HepG2 (cell line): ENCODE results near the gene SPTBN4. TPM values are rescaled to one million over a fixed set of nuclear protein-coding genes. Genes with fewer than 3 reads are reported as not detected.

Experiments used
- CAMTA2 ChIP-seq: sonication (generic); formaldehyde crosslinking; IDR thresholded peaks from 2 replicates; pipeline ENCODE4 v1.4.0; 2020; ENCODE audit warnings: mild to moderate bottlenecking, missing genetic modification reagents, borderline replicate concordance
- CENPBD1 ChIP-seq: sonication (generic); formaldehyde crosslinking; IDR thresholded peaks from 2 replicates; pipeline ENCODE4 v1.8.0; 2022; ENCODE audit warnings: missing genetic modification reagents, low read depth, mild to moderate bottlenecking, borderline replicate concordance
- ERF ChIP-seq: IDR thresholded peaks from 2 replicates; pipeline ENCODE4 v1.6.1; 2018; ENCODE audit warnings: missing biosample characterization, missing genetic modification reagents
- GATAD2A ChIP-seq: IDR thresholded peaks from 2 replicates; pipeline ENCODE4 v1.6.1; 2016
- JUN ChIP-seq: sonication (generic); formaldehyde crosslinking; IDR thresholded peaks from 2 replicates; pipeline ENCODE4 v1.4.0; 2020; ENCODE audit warnings: mild to moderate bottlenecking, missing genetic modification reagents
- MLX ChIP-seq: IDR thresholded peaks from 2 replicates; pipeline ENCODE4 v1.6.1; 2016
- RBM39 ChIP-seq: fragments of 200-400 bp; formaldehyde crosslinking; IDR thresholded peaks from one replicate; pipeline ENCODE4 v1.6.1; 2018; ENCODE audit warnings: antibody characterized with exemption, mild to moderate bottlenecking, low read depth, low read length; ENCODE audit not compliant: poor library complexity, severe bottlenecking
- SP5 ChIP-seq: IDR thresholded peaks from 2 replicates; pipeline ENCODE4 v1.6.1; 2016; ENCODE audit warnings: low read depth, borderline replicate concordance
- TGIF2 ChIP-seq: IDR thresholded peaks from 2 replicates; pipeline ENCODE4 v1.6.1; 2016; ENCODE audit warnings: control low read depth, missing compliant biosample characterization
- ZFP36L1 ChIP-seq: sonication (generic); formaldehyde crosslinking; IDR thresholded peaks from 2 replicates; pipeline ENCODE4 v1.8.0; 2022; ENCODE audit warnings: mild to moderate bottlenecking, missing genetic modification reagents, moderate library complexity
- ZNF124 ChIP-seq: sonication (generic); formaldehyde crosslinking; IDR thresholded peaks from 2 replicates; pipeline ENCODE4 v1.4.0; 2020; ENCODE audit warnings: missing genetic modification reagents
- ZNF280D ChIP-seq: sonication (generic); formaldehyde crosslinking; IDR thresholded peaks from 2 replicates; pipeline ENCODE4 v1.5.1; 2020; ENCODE audit warnings: mild to moderate bottlenecking, missing genetic modification reagents
- ZNF329 ChIP-seq: sonication (generic); formaldehyde crosslinking; IDR thresholded peaks from 2 replicates; pipeline ENCODE4 v1.9.0; 2021; ENCODE audit warnings: low read depth, mild to moderate bottlenecking, missing genetic modification reagents
- ZNF430 ChIP-seq: sonication (generic); formaldehyde crosslinking; IDR thresholded peaks from 2 replicates; pipeline ENCODE4 v1.9.0; 2021; ENCODE audit warnings: mild to moderate bottlenecking, missing genetic modification reagents
- ZNF446 ChIP-seq: sonication (generic); formaldehyde crosslinking; IDR thresholded peaks from 2 replicates; pipeline ENCODE4 v1.5.0; 2020; ENCODE audit warnings: mild to moderate bottlenecking, missing genetic modification reagents
- ZNF597 ChIP-seq: sonication (generic); formaldehyde crosslinking; IDR thresholded peaks from 2 replicates; pipeline ENCODE4 v1.5.0; 2020; ENCODE audit warnings: missing genetic modification reagents
- ZNF691 ChIP-seq: sonication (generic); formaldehyde crosslinking; IDR thresholded peaks from 2 replicates; pipeline ENCODE4 v1.4.0; 2020; ENCODE audit warnings: missing genetic modification reagents, low read depth, mild to moderate bottlenecking, borderline replicate concordance
- ZSCAN21 ChIP-seq: sonication (generic); formaldehyde crosslinking; IDR thresholded peaks from 2 replicates; pipeline ENCODE4 v1.8.0; 2022; ENCODE audit warnings: mild to moderate bottlenecking, missing genetic modification reagents, moderate library complexity, borderline replicate concordance
- ZSCAN31 ChIP-seq: sonication (generic); formaldehyde crosslinking; IDR thresholded peaks from 2 replicates; pipeline ENCODE4 v1.5.0; 2020; ENCODE audit warnings: low read depth, mild to moderate bottlenecking, missing genetic modification reagents
- ZZZ3 ChIP-seq: sonication (generic); formaldehyde crosslinking; IDR thresholded peaks from 2 replicates; pipeline ENCODE4 v1.4.0; 2020; ENCODE audit warnings: missing genetic modification reagents, mild to moderate bottlenecking, borderline replicate concordance
- polyA plus RNA-seq, 8 experiments: library from polyadenylated mRNA; depleted of rRNA in 3 of 8; stranded (reverse) in 7 of 8; unstranded in 1 of 8; fragments of >200 nt; fragmentation: Illumina TruSeq in 4 of 8; extraction: Trizol in 4 of 8; gene quantifications; 2 replicates each; pipeline versions ENCODE4 v1.2.1 to v1.2.3, GENCODE V29; 2011 to 2016; ENCODE audit warnings: low read depth in 4 of 8, missing spikeins in 1 of 8, mixed read lengths in 1 of 8; ENCODE audit not compliant: insufficient read depth in 1 of 8
- total RNA-seq, 5 experiments: library from RNA; depleted of rRNA; stranded (reverse); fragments of >200 nt; fragmentation: Illumina TruSeq; extraction: Trizol; gene quantifications; 2 replicates each; pipeline ENCODE4 v1.2.3, GENCODE V29; 2016; ENCODE audit warnings: low read depth in 1 of 5

The SPTBN4 gene
- total and polyA plus RNA-seq, 2 of the 13 experiments (the other 11 are each of a cell fraction or from before 2014, with no cell fraction given), result 0.11 TPM

GRCh38 chr19:40444825-40445312, 21.9 kb upstream of the SPTBN4 start (continued):
- TF ChIP-seq CENPBD1 (CRISPR knock-in tag) (no peak), GATAD2A (CRISPR knock-in tag) (peak; percentile 33; the same call in 1 of the 2 replicates), ZFP36L1 (no peak), ZNF691 (no peak), ZNF446 (CRISPR knock-in tag) (no peak), ZNF280D (no peak), ZNF430 (CRISPR knock-in tag) (no peak), RBM39 (no peak), ERF (0 out of 2 replicates have a peak, but pooled peaks have one; percentile 5), CAMTA2 (no peak), SP5 (no peak), ZNF597 (CRISPR knock-in tag) (no peak), ZZZ3 (CRISPR knock-in tag) (no peak), ZSCAN31 (CRISPR knock-in tag) (no peak), ZSCAN21 (CRISPR knock-in tag) (no peak), TGIF2 (CRISPR knock-in tag) (0 out of 2 replicates have a peak, but pooled peaks have one; percentile 3), JUN (CRISPR knock-in tag) (no peak), ZNF124 (no peak), MLX (CRISPR knock-in tag) (no peak), ZNF329 (CRISPR knock-in tag) (no peak)
